Dedifferentiated amniotic fluid mesenchymal stem cell (primary cell): ENCODE measurements around the gene NUDT16L1.

ENCODE experiments used
- DNase-seq: peaks from one replicate; pipeline ENCODE4 v3.0.0-alpha.2; 2016; ENCODE audit errors: extremely low spot score

Gene NUDT16L1

GRCh38 chr16:4682084-4682591 is 11.2 kb upstream of the NUDT16L1 start:
- no peak for DNase-seq

- DNase-seq, result no peak
These were observed 10.6 kb upstream of the NUDT16L1 start for GRCh38 chr16:4682616-4683254.

GRCh38 chr16:4683255-4684057 is 9.9 kb upstream of the NUDT16L1 start:
- DNase-seq, result no peak

GRCh38 chr16:4684058-4684715 is 9.2 kb upstream of the NUDT16L1 start:
- no peak for DNase-seq

- DNase-seq, result no peak
These were observed 8.6 kb upstream of the NUDT16L1 start for GRCh38 chr16:4684763-4685162.

GRCh38 chr16:4685292-4685691 is 8.1 kb upstream of the NUDT16L1 start:
- DNase-seq, result no peak

- no peak for DNase-seq
These were observed 7.4 kb upstream of the NUDT16L1 start for GRCh38 chr16:4685776-4686496.

- DNase-seq, result no peak
These were observed 6.7 kb upstream of the NUDT16L1 start for GRCh38 chr16:4686497-4687210.

- DNase-seq, result no peak
These were observed 5.9 kb upstream of the NUDT16L1 start for GRCh38 chr16:4687416-4687815.

GRCh38 chr16:4687946-4688673 is 5.3 kb upstream of the NUDT16L1 start:
- no peak for DNase-seq

- no peak for DNase-seq
These were observed 4.7 kb upstream of the NUDT16L1 start for GRCh38 chr16:4688674-4689045.

GRCh38 chr16:4689091-4689671 is 4.2 kb upstream of the NUDT16L1 start:
- no peak for DNase-seq

GRCh38 chr16:4689864-4690704 is 3.3 kb upstream of the NUDT16L1 start:
- no peak for DNase-seq

GRCh38 chr16:4690946-4691665 is 2.3 kb upstream of the NUDT16L1 start:
- DNase-seq, result no peak

GRCh38 chr16:4691666-4692412 is 1.5 kb upstream of the NUDT16L1 start:
- no peak for DNase-seq

GRCh38 chr16:4692460-4693295 is 684 bp upstream of the NUDT16L1 start:
- DNase-seq, result no peak
